Skeletal muscle cell (primary cell): Measurements from ENCODE around the gene BLMH.
"Not testable (repeated sequence)": the region's sequence is repeated elsewhere in the genome, so short reads cannot be mapped to it uniquely, and the experiment has no call there.

ENCODE experiments used
- DNase-seq: peaks from one replicate; pipeline ENCODE4 v3.0.0-alpha.2; 2010; ENCODE audit warnings: low read depth
- H3K4me3 ChIP-seq: 2 replicates; pipeline ENCODE4 v1.5.1; 2011; ENCODE audit warnings: low read depth, mild to moderate bottlenecking, control low read depth, low read length, moderate library complexity

Gene BLMH

GRCh38 chr17:30212750-30213149, 79.0 kb downstream of the BLMH start:
- no peak for DNase-seq
- no peak overlapping the region for H3K4me3 ChIP-seq

GRCh38 chr17:30211371-30211770, 80.4 kb downstream of the BLMH start:
- DNase-seq, result no peak
- H3K4me3 ChIP-seq, result no peak overlapping the region

GRCh38 chr17:30210901-30211300, 80.8 kb downstream of the BLMH start:
- no peak overlapping the region for H3K4me3 ChIP-seq
- no peak for DNase-seq

GRCh38 chr17:30210366-30210765, 81.4 kb downstream of the BLMH start:
- H3K4me3 ChIP-seq, result no peak overlapping the region
- no peak for DNase-seq

GRCh38 chr17:30209930-30210329, 81.8 kb downstream of the BLMH start:
- no peak overlapping the region for H3K4me3 ChIP-seq
- DNase-seq, result no peak

GRCh38 chr17:30208214-30208613, 83.5 kb downstream of the BLMH start:
- no peak for DNase-seq
- H3K4me3 ChIP-seq, result no peak overlapping the region

- DNase-seq, result no peak
- H3K4me3 ChIP-seq, result no peak overlapping the region
Observed at GRCh38 chr17:30207655-30208054, 84.1 kb downstream of the BLMH start.

GRCh38 chr17:30203471-30203981, 88.2 kb downstream of the BLMH start:
- DNase-seq, result no peak
- H3K4me3 ChIP-seq, result no peak overlapping the region

GRCh38 chr17:30200656-30201055, 91.1 kb downstream of the BLMH start:
- not testable (repeated sequence) for H3K4me3 ChIP-seq, DNase-seq

GRCh38 chr17:30200106-30200505, 91.6 kb downstream of the BLMH start:
- no peak overlapping the region for H3K4me3 ChIP-seq
- no peak for DNase-seq

- no peak overlapping the region for H3K4me3 ChIP-seq
- no peak for DNase-seq
Observed at GRCh38 chr17:30199600-30199999, 92.1 kb downstream of the BLMH start.
